Vagina (tissue), 2 donors: ENCODE data around the gene ZNF184.

Experiments
- POLR2A ChIP-seq, 2 donors: fragments of 450-650 bp; IDR thresholded peaks; one replicate each; pipeline ENCODE4 v1.6.1; 2017; ENCODE audit warnings: antibody characterized with exemption in 2 of 2, mild to moderate bottlenecking in 2 of 2, moderate library complexity in 2 of 2
- POLR2AphosphoS5 ChIP-seq, 2 donors: sonication (generic); formaldehyde crosslinking; IDR thresholded peaks; one replicate each; pipeline ENCODE4 v1.9.0; 2017; ENCODE audit warnings: antibody characterized with exemption in 2 of 2, mild to moderate bottlenecking in 2 of 2, low read depth in 1 of 2; ENCODE audit not compliant: insufficient read depth in 1 of 2
- TF ChIP-seq, protein P1 (sequence below), 3 experiments: fragments of 450-650 bp in 2 of 3; fragments of 200-600 bp in 1 of 3; sonication (generic) in 1 of 3; IDR thresholded peaks; one replicate each; pipeline ENCODE4 v1.5.1; 2017 to 2019; ENCODE audit warnings: antibody characterized with exemption in 3 of 3, mild to moderate bottlenecking in 2 of 3, moderate library complexity in 2 of 3

GRCh38 chr6:27400877-27401642, 71.8 kb downstream of the ZNF184 start:
- TF ChIP-seq POLR2A (IDR thresholded peaks at IDR 0.05): no peak
- TF ChIP-seq POLR2AphosphoS5 (IDR thresholded peaks at IDR 0.05; ENCODE audit: insufficient read depth in 1 of 2, low read depth in 1 of 2): no peak
- TF ChIP-seq, protein P1, sequence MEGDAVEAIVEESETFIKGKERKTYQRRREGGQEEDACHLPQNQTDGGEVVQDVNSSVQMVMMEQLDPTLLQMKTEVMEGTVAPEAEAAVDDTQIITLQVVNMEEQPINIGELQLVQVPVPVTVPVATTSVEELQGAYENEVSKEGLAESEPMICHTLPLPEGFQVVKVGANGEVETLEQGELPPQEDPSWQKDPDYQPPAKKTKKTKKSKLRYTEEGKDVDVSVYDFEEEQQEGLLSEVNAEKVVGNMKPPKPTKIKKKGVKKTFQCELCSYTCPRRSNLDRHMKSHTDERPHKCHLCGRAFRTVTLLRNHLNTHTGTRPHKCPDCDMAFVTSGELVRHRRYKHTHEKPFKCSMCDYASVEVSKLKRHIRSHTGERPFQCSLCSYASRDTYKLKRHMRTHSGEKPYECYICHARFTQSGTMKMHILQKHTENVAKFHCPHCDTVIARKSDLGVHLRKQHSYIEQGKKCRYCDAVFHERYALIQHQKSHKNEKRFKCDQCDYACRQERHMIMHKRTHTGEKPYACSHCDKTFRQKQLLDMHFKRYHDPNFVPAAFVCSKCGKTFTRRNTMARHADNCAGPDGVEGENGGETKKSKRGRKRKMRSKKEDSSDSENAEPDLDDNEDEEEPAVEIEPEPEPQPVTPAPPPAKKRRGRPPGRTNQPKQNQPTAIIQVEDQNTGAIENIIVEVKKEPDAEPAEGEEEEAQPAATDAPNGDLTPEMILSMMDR (IDR thresholded peaks at IDR 0.05): no peak
